GM20000 (cell line): ENCODE data around the gene AGAP1.

Experiments used
- DNase-seq: peaks from one replicate; pipeline ENCODE4 v3.0.0; 2012; ENCODE audit warnings: low spot score
- TF ChIP-seq, protein P1 (sequence below): IDR thresholded peaks from 2 replicates; pipeline ENCODE4 v1.5.1; 2012; ENCODE audit warnings: mild to moderate bottlenecking, control low read depth; ENCODE audit errors: extremely low read depth, missing control alignments

Gene AGAP1

DNA sequence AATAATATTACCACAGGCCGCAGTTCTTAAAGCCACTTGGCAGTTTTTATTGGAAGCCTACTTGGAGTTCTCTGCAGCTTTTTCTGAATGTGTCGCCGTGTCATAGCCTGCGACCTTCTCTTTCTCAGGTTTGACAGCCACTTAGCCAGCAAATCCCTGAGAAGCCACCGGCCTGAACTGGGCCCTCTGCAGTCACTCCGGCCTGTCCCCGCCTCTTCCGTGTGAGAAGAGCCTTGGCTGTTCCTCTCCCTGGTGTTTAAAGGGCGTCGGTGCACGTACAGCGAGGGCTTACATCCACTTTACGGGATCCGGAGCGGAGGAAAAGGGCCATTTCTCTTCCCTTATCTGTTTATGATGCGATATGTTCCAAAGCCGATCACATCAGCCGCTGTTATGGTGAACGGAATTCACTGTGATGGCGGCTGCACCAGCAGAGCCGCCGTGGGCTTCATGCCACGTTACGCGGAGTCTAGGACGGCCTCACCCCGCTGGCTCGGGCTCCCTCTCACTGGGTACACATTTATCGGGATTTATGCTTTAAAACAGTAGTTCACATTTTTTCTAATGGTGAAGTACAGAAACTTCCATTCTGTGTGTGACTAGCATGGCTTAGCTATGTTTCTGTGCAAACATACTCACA lies 607.6 kb downstream of the AGAP1 start:
- TF ChIP-seq, protein P1, sequence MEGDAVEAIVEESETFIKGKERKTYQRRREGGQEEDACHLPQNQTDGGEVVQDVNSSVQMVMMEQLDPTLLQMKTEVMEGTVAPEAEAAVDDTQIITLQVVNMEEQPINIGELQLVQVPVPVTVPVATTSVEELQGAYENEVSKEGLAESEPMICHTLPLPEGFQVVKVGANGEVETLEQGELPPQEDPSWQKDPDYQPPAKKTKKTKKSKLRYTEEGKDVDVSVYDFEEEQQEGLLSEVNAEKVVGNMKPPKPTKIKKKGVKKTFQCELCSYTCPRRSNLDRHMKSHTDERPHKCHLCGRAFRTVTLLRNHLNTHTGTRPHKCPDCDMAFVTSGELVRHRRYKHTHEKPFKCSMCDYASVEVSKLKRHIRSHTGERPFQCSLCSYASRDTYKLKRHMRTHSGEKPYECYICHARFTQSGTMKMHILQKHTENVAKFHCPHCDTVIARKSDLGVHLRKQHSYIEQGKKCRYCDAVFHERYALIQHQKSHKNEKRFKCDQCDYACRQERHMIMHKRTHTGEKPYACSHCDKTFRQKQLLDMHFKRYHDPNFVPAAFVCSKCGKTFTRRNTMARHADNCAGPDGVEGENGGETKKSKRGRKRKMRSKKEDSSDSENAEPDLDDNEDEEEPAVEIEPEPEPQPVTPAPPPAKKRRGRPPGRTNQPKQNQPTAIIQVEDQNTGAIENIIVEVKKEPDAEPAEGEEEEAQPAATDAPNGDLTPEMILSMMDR: no peak
- DNase-seq: no peak

- no peak for DNase-seq
Measured at GRCh38 chr2:236102971-236103370, 609.1 kb downstream of the AGAP1 start.

DNA sequence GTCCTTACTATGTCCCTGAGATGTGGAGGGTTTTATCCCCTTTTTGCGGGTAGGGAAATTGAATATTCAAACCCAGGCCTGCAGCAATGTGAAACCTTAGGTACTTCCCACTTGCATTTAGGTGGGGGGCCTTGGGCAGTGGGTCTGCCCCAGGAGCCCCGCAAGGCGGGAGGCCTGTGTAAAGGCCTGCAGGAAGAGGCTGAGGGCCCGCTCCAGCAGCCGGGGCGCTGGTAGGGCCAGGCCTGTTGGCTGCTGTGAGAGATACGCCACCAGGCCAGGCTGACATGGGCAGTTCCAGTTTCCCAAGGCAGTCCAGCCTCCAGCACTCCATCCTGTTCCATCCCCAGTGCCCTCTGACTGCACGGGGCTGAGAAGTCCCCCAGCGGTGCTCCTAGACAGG lies 610.1 kb downstream of the AGAP1 start:
- no peak for DNase-seq
- TF ChIP-seq, protein P1: no peak

More at GRCh38 chr2:236102971-236103370, 609.1 kb downstream of the AGAP1 start:
- TF ChIP-seq, protein P1: no peak

GRCh38 chr2:236105955-236106607 lies 612.2 kb downstream of the AGAP1 start:
- DNase-seq: no peak
- TF ChIP-seq, protein P1: no peak

DNA sequence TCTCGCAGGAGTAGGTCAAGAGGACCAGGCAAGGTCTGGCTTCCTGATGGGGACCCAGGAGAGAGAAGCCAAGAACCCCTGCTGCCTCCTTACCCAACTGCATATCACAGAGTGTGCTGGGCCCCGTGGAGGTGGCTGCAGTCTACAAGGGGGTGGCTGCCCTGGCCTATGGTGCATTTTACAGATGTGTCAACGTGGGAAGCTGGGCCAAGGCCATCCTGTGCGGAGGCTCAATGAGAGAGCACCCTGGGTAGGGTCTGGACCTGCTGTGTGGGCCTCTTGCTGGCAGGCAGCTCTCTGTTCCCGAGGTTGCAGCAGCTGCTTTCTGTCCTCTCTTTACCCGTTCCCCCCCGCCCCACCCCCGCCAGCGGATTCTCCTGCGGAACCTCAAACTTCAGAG lies 612.9 kb downstream of the AGAP1 start:
- no peak for DNase-seq
- TF ChIP-seq, protein P1: no peak

GRCh38 chr2:236107536-236107935 lies 613.7 kb downstream of the AGAP1 start:
- no peak for DNase-seq
- TF ChIP-seq, protein P1: no peak

DNA sequence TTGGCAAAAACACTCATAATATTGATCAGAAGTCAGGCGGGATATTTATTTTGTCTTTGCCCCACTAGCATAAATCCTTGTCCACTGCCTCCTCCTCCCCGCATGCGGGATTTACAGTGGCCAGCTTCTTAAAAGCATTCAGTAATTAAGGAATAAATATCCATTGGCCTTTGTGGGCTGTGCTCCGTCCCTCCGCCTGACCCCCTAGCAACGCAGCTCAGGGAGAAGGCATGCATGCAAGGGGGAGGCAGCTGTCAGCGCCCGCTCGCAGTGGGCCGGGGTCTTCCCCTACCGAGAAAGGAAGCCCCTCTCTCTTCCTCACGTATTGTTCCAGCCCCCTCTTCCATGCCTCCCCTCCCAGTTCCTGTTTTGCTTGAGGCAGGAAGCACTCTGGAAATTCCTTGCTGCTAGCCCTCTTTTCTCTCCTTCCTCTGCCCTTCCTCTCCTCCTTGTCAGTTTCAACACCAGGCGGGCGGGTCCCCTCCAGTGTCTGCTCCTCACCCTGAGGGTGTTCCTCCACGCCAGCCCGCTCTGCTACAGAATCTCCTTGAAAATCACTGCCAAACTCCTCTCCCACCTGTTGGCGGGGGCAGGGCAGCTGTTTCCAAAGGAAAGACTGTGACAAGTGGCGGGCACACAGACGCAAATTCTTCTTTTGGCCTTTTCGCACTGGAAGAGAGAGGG lies 614.2 kb downstream of the AGAP1 start:
- DNase-seq: no peak
- TF ChIP-seq, protein P1: no peak
